Ishikawa (cell line): ENCODE data around the gene TNS3.

Experiments used
- CEBPB ChIP-seq: IDR thresholded peaks from 2 replicates; pipeline ENCODE4 v1.6.1; 2012
- CREB1 ChIP-seq: IDR thresholded peaks from 2 replicates; pipeline ENCODE4 v1.6.1; 2012; ENCODE audit warnings: low read depth
- EGR1 ChIP-seq: IDR thresholded peaks from 2 replicates; pipeline ENCODE4 v1.6.1; 2012
- EP300 ChIP-seq: IDR thresholded peaks from 2 replicates; pipeline ENCODE4 v1.6.1; 2012; ENCODE audit warnings: borderline replicate concordance
- FOXM1 ChIP-seq: IDR thresholded peaks from 2 replicates; pipeline ENCODE4 v1.6.1; 2012; ENCODE audit warnings: low read depth, borderline replicate concordance
- NFIC ChIP-seq: IDR thresholded peaks from 2 replicates; pipeline ENCODE4 v1.6.1; 2012
- RAD21 ChIP-seq: IDR thresholded peaks from 2 replicates; pipeline ENCODE4 v1.6.1; 2012; ENCODE audit warnings: low read depth
- TAF1 ChIP-seq: IDR thresholded peaks from 2 replicates; pipeline ENCODE4 v1.6.1; 2012; ENCODE audit warnings: low read depth, mild to moderate bottlenecking
- TCF12 ChIP-seq: IDR thresholded peaks from 2 replicates; pipeline ENCODE4 v1.6.1; 2012; ENCODE audit warnings: low read depth
- TEAD4 ChIP-seq: IDR thresholded peaks from 2 replicates; pipeline ENCODE4 v1.6.1; 2012
- YY1 ChIP-seq: IDR thresholded peaks from 2 replicates; pipeline ENCODE4 v1.6.1; 2012; ENCODE audit warnings: low read depth
- ZBTB7A ChIP-seq: IDR thresholded peaks from 2 replicates; pipeline ENCODE4 v1.6.1; 2012; ENCODE audit warnings: low read depth
- TF ChIP-seq, protein P1 (sequence below): IDR thresholded peaks from 2 replicates; pipeline ENCODE4 v1.6.1; 2012
- TF ChIP-seq, protein P2 (sequence below): IDR thresholded peaks from 2 replicates; pipeline ENCODE4 v1.6.1; 2012; ENCODE audit warnings: low read depth, mild to moderate bottlenecking
- TF ChIP-seq, protein P3 (sequence below): IDR thresholded peaks from 2 replicates; pipeline ENCODE4 v1.6.1; 2012

Gene TNS3

DNA sequence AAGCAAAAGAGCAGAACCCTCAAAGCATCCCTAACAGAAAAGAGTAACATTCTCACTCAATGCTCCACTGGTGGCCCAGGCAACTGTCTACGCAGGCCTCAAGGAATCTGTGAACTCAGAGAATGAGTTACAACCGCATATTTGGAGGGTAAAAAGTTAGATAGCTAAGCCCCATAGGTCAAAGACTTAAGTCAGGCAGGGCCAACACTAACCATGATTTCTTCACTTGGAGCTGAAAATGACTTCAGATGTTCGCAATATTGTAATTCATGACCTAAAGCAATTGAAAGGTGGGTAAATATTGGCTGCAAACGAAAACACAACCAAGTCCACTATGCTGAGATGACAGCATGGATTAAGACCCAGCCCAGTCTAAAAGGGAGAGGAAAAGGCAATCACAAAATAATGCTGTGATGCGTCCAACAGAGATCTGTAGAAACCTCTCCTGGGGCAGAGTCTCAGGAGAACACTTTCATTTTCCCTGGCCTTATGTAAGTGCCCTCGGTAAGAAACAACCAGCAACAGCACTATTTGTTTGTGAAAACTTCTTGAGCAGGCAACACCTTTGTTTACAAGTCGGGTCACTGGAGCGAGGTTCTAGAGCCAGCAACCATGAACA is 176.5 kb downstream of the TNS3 start:
- no peak for TF ChIP-seq TCF12
- no peak for TF ChIP-seq EP300
- no peak for TF ChIP-seq ZBTB7A
- no peak for TF ChIP-seq TEAD4
- no peak for TF ChIP-seq YY1
- TF ChIP-seq, protein P1, sequence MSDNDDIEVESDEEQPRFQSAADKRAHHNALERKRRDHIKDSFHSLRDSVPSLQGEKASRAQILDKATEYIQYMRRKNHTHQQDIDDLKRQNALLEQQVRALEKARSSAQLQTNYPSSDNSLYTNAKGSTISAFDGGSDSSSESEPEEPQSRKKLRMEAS: no peak
- TF ChIP-seq CEBPB: no peak
- TF ChIP-seq FOXM1: no peak
- TF ChIP-seq, protein P2, sequence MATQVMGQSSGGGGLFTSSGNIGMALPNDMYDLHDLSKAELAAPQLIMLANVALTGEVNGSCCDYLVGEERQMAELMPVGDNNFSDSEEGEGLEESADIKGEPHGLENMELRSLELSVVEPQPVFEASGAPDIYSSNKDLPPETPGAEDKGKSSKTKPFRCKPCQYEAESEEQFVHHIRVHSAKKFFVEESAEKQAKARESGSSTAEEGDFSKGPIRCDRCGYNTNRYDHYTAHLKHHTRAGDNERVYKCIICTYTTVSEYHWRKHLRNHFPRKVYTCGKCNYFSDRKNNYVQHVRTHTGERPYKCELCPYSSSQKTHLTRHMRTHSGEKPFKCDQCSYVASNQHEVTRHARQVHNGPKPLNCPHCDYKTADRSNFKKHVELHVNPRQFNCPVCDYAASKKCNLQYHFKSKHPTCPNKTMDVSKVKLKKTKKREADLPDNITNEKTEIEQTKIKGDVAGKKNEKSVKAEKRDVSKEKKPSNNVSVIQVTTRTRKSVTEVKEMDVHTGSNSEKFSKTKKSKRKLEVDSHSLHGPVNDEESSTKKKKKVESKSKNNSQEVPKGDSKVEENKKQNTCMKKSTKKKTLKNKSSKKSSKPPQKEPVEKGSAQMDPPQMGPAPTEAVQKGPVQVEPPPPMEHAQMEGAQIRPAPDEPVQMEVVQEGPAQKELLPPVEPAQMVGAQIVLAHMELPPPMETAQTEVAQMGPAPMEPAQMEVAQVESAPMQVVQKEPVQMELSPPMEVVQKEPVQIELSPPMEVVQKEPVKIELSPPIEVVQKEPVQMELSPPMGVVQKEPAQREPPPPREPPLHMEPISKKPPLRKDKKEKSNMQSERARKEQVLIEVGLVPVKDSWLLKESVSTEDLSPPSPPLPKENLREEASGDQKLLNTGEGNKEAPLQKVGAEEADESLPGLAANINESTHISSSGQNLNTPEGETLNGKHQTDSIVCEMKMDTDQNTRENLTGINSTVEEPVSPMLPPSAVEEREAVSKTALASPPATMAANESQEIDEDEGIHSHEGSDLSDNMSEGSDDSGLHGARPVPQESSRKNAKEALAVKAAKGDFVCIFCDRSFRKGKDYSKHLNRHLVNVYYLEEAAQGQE: no peak
- no peak for TF ChIP-seq TAF1
- TF ChIP-seq NFIC: no peak
- no peak for TF ChIP-seq EGR1
- TF ChIP-seq, protein P3, sequence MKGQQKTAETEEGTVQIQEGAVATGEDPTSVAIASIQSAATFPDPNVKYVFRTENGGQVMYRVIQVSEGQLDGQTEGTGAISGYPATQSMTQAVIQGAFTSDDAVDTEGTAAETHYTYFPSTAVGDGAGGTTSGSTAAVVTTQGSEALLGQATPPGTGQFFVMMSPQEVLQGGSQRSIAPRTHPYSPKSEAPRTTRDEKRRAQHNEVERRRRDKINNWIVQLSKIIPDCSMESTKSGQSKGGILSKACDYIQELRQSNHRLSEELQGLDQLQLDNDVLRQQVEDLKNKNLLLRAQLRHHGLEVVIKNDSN: no peak
- no peak for TF ChIP-seq CREB1
- no peak for TF ChIP-seq RAD21

DNA sequence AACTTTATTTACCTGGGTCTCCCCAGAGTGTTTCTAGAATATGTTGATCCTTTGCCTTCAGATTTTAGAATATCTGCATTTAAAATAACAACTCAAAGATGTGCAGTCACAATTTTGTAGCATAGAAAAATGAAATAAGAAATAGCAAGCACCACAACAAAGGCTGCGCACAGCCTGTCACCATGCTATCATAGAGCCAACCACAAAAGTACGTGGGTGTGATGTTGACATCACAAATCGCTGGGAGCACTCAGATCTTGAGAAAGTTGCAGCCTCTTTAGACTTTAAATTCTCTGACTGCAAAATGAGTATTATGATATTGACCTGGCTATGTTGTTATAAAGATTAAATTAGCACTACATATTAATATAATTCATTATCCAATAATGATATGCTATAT is 177.9 kb downstream of the TNS3 start:
- TF ChIP-seq NFIC (no peak), TCF12 (no peak), YY1 (no peak), EGR1 (no peak), EP300 (no peak), FOXM1 (no peak), TAF1 (no peak), CEBPB (no peak), CREB1 (no peak), RAD21 (no peak), TEAD4 (no peak), ZBTB7A (no peak)
- TF ChIP-seq, protein P2: no peak
- TF ChIP-seq, protein P3: no peak
- TF ChIP-seq, protein P1: no peak

DNA sequence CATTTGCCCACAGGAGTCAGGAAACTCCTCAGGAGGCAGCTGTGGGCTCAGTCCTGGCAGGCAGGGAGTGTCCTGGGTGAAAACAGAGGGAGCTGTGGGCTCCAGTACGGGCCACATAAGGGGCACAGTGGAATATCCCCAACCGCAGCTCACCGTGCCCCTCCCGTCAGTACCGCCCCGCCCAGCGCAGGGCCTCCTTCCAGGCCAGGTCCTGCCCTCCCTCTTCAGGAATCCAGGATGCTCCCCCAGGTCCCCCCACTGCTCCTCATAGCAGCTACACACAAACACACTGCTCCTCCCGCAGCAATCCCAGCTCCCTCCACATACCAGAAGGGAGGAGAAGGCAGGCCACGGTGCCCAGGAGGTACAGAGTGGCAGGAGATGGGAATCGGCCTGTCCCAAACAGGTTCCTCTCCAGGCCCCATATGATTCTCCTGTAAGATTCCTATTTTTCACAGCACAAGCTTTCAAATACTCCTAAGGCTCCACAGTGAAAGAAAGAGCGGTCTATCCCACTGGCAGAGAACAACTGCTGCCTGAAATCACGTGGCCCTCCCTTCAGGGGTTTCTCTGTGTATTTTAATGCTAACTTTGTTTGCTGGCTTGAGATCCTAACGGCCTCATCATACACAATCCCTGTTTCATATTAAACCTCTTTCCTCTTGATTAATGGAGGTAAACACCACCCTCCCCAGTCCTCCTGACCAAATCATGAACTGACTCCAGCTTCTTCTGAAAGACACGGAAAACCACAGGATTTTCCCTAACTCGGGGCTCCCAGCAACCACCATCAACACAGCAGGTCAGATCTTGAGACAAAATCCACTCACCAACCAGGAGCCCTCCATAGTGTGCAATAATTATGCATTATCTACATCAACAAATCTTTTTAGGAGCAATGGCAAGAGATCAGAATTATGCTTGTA is 178.7 kb downstream of the TNS3 start:
- TF ChIP-seq, protein P3: no peak
- TF ChIP-seq CREB1: no peak
- no peak for TF ChIP-seq YY1
- no peak for TF ChIP-seq EP300
- TF ChIP-seq TEAD4: no peak
- TF ChIP-seq, protein P2: no peak
- TF ChIP-seq TAF1: no peak
- TF ChIP-seq TCF12: no peak
- no peak for TF ChIP-seq FOXM1
- no peak for TF ChIP-seq CEBPB
- TF ChIP-seq, protein P1: no peak
- no peak for TF ChIP-seq ZBTB7A
